ENCODE results near the gene A4GNT. TPM values are rescaled to one million over a fixed set of nuclear protein-coding genes. Genes with fewer than 3 reads are reported as not detected.

The A4GNT gene
- total RNA-seq, 2 experiments from 2014 or later = not detected

DNA sequence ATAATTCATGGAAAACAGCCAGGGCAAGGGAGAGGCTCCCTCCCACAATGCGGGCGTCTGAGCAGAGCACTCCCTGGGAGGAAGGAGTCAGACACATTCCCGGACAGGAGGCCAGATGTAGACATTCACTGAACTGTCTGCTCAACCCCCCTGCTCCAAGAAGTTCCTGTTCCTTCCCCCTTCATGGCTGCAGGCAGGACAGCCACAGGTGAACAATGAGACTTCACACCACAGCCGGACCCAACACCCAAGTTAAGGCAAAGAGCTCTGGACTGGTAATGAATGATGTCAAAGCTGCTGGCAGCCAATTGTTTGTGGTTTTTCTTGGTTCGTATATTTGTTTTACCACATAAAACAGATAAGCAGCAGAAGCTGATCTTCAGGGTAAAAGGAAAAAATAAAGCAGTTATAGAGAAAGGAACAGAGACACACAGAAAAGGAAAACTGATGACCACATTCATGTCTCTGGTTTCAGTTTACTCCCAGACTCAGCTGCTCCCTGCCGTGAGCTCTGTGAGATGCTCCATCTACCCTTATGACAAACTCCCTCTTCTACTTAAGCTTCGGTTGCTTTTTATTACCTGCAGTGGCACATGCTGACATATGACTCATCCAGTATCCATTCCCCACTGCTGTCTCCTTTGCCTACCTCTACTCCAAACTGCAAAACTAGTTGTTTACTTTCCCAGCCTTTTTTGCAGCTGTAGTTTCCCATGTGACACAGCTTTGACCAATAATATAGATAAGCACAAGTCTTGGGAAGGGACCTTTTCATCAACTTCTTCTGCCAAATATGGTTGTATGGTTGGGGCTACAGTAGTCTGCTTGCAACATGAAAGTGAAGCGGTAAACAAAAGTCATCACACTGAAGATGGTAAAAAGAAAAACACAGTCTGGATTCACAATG is 49.9 kb downstream of the A4GNT start:
- peak overlapping the region; percentile 59 for H3K27ac Mint-ChIP-seq

DNA sequence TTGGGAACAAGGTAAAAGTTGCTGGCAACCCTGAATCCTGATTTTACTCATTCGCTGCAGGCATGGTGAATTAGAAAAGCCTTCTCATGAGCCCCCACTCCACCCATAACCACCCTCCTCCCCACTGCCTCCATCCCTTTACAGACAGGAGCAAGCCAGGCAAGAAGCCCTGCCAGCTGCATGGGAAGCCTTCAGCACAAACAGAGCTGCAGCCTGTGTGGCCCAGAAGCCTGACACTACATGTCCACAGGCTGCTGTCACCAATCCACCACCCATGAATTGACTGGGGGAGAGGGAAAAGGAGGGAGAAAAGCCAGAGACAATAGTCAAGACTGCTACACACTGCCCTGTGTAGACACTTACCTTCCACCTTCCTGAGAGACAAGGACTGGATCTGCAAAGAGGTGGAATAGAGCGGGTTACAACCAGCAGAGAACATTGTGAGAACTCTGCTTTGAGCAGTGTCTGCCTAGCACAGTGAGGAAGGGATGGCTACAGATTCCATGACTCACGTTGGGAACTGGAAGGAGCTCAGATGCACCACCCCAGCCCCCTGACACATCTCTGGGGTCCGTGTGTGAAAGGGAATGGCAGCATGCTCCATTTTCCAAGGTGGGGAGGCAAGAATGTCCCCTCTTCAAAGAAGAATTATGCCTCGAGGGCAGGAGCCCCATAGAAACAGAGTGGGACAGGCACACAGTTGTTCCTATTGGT is 50.7 kb downstream of the A4GNT start:
- DNase-seq = no peak
- Mint-ChIP-seq H3K9me3 (no peaks in the 10 kb centered on the region), H3K4me1 (peaks cover 32% of the 10 kb centered on the region), H3K36me3 (ENCODE audit: low read depth) (no peaks in the 10 kb centered on the region), H3K4me3 (peak overlapping the region; percentile 56), H3K27me3 (peaks cover 14% of the 10 kb centered on the region), H3K27ac (no peak overlapping the region)
- ChIA-PET CTCF (interaction anchor here (1.0 to 3.9 kb wide), 2 partner anchors 11 to 16 kb away, joined by 3 to 17 read pairs; no protein-coding TSS in a partner anchor), POLR2A (interaction anchor here (1.1 to 1.9 kb wide), 2 partner anchors 92 to 94 kb away, joined by 3 to 6 read pairs; partner anchors contain the start of gene DBR1)

More for the DNA sequence above, 49.9 kb downstream of the A4GNT start:
- DNase-seq = peak; percentile 34
- CTCF ChIA-PET = interaction anchor here (0.7 to 3.9 kb wide), 5 partner anchors 12 to 40 kb away, joined by 3 to 17 read pairs (median 4); no protein-coding TSS in a partner anchor
- Mint-ChIP-seq H3K4me3 (peak overlapping the region; percentile 56), H3K27me3 (peaks cover 17% of the 10 kb centered on the region), H3K36me3 (ENCODE audit: low read depth) (no peaks in the 10 kb centered on the region), H3K4me1 (peaks cover 32% of the 10 kb centered on the region), H3K9me3 (no peaks in the 10 kb centered on the region)
- POLR2A ChIA-PET = interaction anchor here (0.8 to 1.9 kb wide), 4 partner anchors 11 to 104 kb away, joined by 3 to 6 read pairs (median 4); partner anchors contain the start of gene ARMC8

DNA sequence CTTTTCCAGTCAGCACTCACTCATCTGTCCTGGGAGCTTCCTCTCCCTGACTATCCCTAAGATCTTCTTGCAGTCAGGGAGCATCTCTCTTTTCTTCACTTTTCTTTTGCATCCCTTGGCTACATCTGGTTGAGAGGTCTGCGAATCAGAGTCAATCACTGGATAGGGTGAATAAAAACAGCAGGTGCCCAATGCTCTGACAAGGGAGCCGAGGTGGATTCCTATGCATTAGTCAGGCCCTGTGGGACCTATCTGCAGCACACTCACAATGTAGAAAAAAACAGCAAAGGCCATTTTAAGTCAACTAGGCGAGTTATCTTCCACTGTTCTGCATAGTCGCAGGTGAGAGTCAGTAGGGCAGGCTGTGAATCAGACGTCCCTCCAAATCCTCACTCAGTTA is 52.3 kb downstream of the A4GNT start:
- no peaks in the 10 kb centered on the region for H3K36me3 Mint-ChIP-seq (ENCODE audit: low read depth)
- no peak overlapping the region for H3K27ac Mint-ChIP-seq
- H3K4me3 Mint-ChIP-seq = no peak overlapping the region
- no peaks in the 10 kb centered on the region for H3K9me3 Mint-ChIP-seq
- H3K27me3 Mint-ChIP-seq = peaks cover 21% of the 10 kb centered on the region
- peaks cover 32% of the 10 kb centered on the region for H3K4me1 Mint-ChIP-seq
- CTCF ChIA-PET = interaction anchor here (1.5 to 3.9 kb wide), 2 partner anchors 10 to 39 kb away, joined by 4 to 17 read pairs; no protein-coding TSS in a partner anchor
- DNase-seq = no peak
- POLR2A ChIA-PET = no interaction called here

DNA sequence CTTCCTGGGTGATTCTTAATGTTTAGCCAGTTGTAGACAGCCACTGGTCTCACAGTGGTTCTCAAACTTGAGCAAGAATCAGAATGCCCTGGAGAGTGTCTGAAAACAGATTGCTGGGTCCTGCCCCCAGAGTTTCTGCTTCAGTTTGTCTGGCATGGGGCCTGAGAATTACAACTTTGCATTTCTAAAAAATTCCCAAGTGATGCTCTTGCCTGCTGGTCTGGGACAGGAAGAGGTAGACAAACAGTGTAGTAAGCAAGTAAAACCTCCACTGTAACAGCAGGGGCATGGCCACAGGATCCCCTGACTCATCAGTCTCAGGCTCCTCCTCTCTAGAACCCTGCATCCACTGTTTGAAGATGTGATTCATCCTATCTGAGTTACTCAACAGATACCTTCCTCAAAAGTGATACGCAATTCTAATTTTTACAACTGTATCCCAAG is 53.3 kb downstream of the A4GNT start:
- CTCF ChIA-PET = interaction anchor here (1.5 kb wide), 1 partner anchor 40 kb away, joined by 4 read pairs; no protein-coding TSS in a partner anchor
- Mint-ChIP-seq H3K9me3 (no peaks in the 10 kb centered on the region), H3K4me1 (peaks cover 30% of the 10 kb centered on the region), H3K36me3 (ENCODE audit: low read depth) (no peaks in the 10 kb centered on the region), H3K27me3 (peaks cover 26% of the 10 kb centered on the region), H3K4me3 (no peak overlapping the region), H3K27ac (no peak overlapping the region)
- POLR2A ChIA-PET = no interaction called here
- DNase-seq = no peak

DNA sequence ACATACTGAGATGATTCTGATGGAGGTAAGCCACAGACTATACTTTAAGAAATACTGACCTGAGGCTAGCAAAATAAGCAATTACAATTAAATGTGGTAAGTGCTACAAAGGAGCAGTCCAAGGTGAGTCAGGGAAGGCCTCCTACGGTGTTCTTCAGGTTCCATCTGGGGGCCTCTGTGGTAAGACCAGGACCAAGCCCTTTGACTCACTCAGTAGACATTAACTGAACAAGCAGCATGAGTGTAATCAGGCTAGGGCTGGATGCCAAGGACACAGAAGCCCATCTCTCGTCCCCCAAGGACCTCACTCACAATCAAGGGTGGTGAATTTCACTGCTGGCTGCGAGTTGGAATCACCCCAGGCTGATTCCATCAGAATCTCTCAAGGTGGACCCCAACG is 54.1 kb downstream of the A4GNT start:
- DNase-seq = no peak
- Mint-ChIP-seq H3K4me1 (peaks cover 22% of the 10 kb centered on the region), H3K27me3 (peaks cover 32% of the 10 kb centered on the region), H3K36me3 (ENCODE audit: low read depth) (no peaks in the 10 kb centered on the region), H3K4me3 (no peak overlapping the region), H3K9me3 (no peaks in the 10 kb centered on the region), H3K27ac (no peak overlapping the region)
- CTCF ChIA-PET = interaction anchor here (1.5 kb wide), 1 partner anchor 40 kb away, joined by 5 read pairs; no protein-coding TSS in a partner anchor
- POLR2A ChIA-PET = no interaction called here

Other genes starting within 250 kb of the A4GNT start
- not detected for gene CLDN18, start 122.2 kb downstream of the A4GNT start, total RNA-seq
- under 1 TPM in 1 of 2 experiments, not detected in 1; 0.05 TPM for gene DZIP1L, start 16.8 kb downstream of the A4GNT start, total RNA-seq
- gene DBR1, start 42.5 kb upstream of the A4GNT start, total RNA-seq = 10 to 100 TPM; 19.4 to 20.0 TPM
- 10 to 100 TPM; 44.0 to 50.1 TPM for gene ARMC8, start 54.9 kb upstream of the A4GNT start, total RNA-seq
- gene NME9, start 197.5 kb upstream of the A4GNT start, total RNA-seq = under 1 TPM; 0.20 to 0.43 TPM
- not detected for gene MRAS, start 216.2 kb upstream of the A4GNT start, total RNA-seq